Endothelial cell of umbilical vein (primary cell): ENCODE data around the gene RELN.

Experiments
- EZH2 ChIP-seq: IDR thresholded peaks from 2 replicates; pipeline ENCODE4 v1.6.1; 2012; ENCODE audit warnings: borderline replicate concordance, low read depth, mild to moderate bottlenecking, moderate library complexity, low read length, inconsistent platforms; ENCODE audit not compliant: severe bottlenecking
- JUN ChIP-seq: IDR thresholded peaks from 2 replicates; pipeline ENCODE4 v1.6.1; 2011; ENCODE audit warnings: borderline replicate concordance, low read depth; ENCODE audit not compliant: insufficient read length, insufficient read depth
- POLR2A ChIP-seq: IDR thresholded peaks from 2 replicates; pipeline ENCODE4 v1.6.1; 2012; ENCODE audit warnings: low read depth, mild to moderate bottlenecking, control low read depth, low read length
- TF ChIP-seq, protein P1 (sequence below), 2 donors: IDR thresholded peaks; 1 replicate in 1 of 2; 2 replicates in 1 of 2; pipeline ENCODE4 v1.5.1; 2011; ENCODE audit warnings: low read length in 2 of 2, mild to moderate bottlenecking in 2 of 2, moderate library complexity in 2 of 2, control low read depth in 1 of 2, inconsistent platforms in 1 of 2, low read depth in 1 of 2; ENCODE audit not compliant: insufficient read depth in 1 of 2; ENCODE audit errors: extremely low read depth in 1 of 2
- TF ChIP-seq, protein P2 (sequence below): IDR thresholded peaks from 2 replicates; pipeline ENCODE4 v1.6.1; 2011; ENCODE audit not compliant: insufficient read depth, insufficient read length

DNA sequence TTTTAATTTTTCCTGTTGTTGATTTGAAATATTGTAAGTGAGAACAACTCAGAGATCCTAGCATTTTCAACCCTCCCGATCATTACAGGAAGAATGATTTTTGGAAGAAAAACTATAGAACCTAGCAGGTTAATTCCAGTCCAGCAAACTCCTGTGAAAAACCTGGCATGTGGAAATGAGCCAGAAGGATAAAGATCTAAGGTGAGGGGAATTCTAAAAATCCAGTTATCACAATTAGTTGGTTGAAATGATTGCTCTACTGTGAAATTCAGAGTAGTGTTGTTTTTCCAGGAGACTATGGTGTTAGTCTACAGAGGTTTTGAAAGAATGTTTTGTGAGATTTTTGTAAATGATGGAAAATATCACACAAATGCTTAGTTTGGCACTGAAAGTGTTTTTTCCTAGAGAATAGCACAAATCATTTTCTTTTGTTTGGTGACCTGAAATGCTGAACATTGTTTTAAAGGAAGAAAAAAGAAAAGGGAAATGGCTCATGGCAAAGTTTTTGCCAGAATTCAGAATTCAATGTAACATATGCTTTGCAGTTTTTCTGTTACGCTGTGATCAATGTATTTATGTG lies 391.0 kb downstream of the RELN start:
- TF ChIP-seq, protein P1, sequence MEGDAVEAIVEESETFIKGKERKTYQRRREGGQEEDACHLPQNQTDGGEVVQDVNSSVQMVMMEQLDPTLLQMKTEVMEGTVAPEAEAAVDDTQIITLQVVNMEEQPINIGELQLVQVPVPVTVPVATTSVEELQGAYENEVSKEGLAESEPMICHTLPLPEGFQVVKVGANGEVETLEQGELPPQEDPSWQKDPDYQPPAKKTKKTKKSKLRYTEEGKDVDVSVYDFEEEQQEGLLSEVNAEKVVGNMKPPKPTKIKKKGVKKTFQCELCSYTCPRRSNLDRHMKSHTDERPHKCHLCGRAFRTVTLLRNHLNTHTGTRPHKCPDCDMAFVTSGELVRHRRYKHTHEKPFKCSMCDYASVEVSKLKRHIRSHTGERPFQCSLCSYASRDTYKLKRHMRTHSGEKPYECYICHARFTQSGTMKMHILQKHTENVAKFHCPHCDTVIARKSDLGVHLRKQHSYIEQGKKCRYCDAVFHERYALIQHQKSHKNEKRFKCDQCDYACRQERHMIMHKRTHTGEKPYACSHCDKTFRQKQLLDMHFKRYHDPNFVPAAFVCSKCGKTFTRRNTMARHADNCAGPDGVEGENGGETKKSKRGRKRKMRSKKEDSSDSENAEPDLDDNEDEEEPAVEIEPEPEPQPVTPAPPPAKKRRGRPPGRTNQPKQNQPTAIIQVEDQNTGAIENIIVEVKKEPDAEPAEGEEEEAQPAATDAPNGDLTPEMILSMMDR (IDR thresholded peaks at IDR 0.05; ENCODE audit: extremely low read depth in 1 of 2, insufficient read depth in 1 of 2, low read depth in 1 of 2, low read length in 2 of 2): no peak
- TF ChIP-seq JUN: no peak
- no peak for TF ChIP-seq POLR2A
- TF ChIP-seq, protein P2, sequence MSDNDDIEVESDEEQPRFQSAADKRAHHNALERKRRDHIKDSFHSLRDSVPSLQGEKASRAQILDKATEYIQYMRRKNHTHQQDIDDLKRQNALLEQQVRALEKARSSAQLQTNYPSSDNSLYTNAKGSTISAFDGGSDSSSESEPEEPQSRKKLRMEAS: no peak
- no peak for TF ChIP-seq EZH2
